D721Med (cell line): Measurements from ENCODE around the gene MYO1B.

Experiments used
- DNase-seq: peaks from one replicate; pipeline ENCODE4 v3.0.0; 2011; ENCODE audit warnings: low spot score; ENCODE audit not compliant: insufficient read length
- FAIRE-seq: peaks from 2 replicates; lab custom pipeline; 2011; peaks lifted over from hg19 to GRCh38; lab: Jason Lieb, UNC
- TF ChIP-seq, protein P1 (sequence below): IDR thresholded peaks from 2 replicates; pipeline ENCODE4 v1.5.1; 2012; ENCODE audit warnings: mild to moderate bottlenecking, control low read depth; ENCODE audit not compliant: insufficient read depth; ENCODE audit errors: missing control alignments

The MYO1B gene

DNA sequence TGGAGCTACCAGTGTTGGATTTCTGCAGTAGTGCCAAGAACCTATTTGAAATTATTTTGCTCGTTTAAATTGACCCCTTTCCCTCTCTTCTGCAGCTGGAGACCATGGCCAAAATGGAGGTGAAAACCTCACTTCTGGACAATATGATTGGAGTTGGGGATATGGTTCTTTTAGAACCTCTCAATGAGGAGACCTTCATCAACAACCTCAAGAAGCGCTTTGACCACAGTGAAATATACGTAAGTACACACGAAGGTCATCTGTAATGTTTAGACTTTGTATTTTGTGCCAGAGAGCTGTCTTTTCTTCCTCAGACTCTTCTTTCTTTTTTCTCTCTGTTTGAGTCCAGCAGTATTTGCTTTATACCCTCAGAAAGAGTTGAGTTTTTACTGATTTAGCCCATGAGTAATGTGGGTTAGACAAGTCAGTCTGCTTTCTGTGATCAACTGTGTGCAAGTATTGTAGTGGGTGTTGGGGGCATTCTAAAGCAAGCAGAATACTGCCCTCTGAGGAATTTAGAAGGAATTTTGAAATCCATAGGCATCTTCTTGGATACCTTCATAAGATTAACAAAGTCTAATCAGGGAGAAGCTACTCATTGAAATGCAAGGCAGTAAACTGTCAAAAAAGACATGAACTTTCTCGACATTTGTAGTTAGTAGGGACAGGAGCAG lies 31.7 kb downstream of the MYO1B start:
- TF ChIP-seq, protein P1, sequence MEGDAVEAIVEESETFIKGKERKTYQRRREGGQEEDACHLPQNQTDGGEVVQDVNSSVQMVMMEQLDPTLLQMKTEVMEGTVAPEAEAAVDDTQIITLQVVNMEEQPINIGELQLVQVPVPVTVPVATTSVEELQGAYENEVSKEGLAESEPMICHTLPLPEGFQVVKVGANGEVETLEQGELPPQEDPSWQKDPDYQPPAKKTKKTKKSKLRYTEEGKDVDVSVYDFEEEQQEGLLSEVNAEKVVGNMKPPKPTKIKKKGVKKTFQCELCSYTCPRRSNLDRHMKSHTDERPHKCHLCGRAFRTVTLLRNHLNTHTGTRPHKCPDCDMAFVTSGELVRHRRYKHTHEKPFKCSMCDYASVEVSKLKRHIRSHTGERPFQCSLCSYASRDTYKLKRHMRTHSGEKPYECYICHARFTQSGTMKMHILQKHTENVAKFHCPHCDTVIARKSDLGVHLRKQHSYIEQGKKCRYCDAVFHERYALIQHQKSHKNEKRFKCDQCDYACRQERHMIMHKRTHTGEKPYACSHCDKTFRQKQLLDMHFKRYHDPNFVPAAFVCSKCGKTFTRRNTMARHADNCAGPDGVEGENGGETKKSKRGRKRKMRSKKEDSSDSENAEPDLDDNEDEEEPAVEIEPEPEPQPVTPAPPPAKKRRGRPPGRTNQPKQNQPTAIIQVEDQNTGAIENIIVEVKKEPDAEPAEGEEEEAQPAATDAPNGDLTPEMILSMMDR, result no peak
- no peak for FAIRE-seq
- no peak for DNase-seq

DNA sequence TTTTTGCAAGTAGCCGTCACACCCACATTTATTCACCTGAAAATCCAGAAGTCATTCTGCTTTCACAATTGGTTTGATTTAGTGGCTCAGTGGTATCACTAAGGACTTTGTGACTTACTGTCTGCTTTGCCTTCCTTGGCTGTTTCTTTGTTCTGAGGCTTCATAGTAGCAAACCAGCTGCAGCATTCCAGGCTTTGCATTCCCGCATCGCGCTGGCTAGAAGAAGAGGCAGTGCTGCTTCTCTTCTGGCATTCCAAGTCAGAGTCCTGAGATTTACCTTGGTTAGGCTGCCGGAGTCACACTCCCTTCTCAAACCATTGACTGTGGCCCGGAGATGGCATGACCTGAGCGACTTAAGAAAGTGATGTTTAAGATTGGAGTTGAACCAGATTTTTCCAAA lies 35.1 kb downstream of the MYO1B start:
- DNase-seq (no peak), FAIRE-seq (no peak)
- TF ChIP-seq, protein P1, result no peak

DNA sequence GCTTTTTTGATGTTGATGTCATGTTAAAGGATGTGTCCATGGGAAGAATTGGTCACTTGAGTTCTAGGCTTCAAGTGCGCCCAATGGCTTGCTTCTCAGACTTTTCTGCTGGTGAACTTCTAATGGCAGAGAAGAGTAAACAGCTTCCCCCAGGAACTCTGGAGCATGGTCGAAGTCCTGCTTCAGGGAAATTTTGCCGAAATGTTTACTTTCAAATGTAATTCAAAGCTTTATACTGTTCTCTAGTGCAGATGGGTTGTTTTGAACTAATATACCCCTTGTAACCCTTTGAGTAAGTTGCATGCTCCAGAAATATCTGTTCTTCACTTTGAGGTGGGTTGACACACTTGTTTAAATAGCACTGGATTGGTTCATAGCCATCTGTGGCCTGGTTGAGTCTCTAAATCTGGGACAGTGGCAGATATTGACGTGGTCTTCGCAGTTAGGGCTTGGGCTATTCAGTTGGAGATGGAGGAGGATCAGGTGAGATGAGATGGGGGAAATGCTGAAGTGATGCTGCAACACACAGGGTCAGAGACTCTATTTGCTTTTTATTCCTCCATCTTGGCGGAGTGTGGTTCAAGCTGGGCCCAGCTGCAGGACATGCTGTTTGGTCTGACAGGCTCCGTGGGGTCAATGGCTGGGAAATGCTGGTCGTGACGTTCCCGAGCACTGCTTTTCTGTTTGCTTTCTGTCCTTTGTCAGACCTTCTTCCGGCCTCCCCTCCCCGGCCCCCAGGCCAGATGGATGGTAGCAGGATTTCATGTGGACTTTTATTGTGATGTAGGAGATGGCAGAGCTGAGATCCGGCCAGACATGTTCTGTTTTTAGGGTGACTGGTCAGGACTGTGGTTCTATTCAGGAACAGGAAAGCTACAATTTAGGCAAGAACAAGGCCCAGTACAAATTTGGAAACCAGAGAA lies 35.9 kb downstream of the MYO1B start:
- no peak for FAIRE-seq
- TF ChIP-seq, protein P1, result no peak
- no peak for DNase-seq

GRCh38 chr2:191285252-191285651 lies 40.0 kb downstream of the MYO1B start:
- FAIRE-seq (no peak), DNase-seq (no peak)
- TF ChIP-seq, protein P1, result no peak

GRCh38 chr2:191287820-191288219 lies 42.6 kb downstream of the MYO1B start:
- DNase-seq, result no peak
- TF ChIP-seq, protein P1, result no peak

DNA sequence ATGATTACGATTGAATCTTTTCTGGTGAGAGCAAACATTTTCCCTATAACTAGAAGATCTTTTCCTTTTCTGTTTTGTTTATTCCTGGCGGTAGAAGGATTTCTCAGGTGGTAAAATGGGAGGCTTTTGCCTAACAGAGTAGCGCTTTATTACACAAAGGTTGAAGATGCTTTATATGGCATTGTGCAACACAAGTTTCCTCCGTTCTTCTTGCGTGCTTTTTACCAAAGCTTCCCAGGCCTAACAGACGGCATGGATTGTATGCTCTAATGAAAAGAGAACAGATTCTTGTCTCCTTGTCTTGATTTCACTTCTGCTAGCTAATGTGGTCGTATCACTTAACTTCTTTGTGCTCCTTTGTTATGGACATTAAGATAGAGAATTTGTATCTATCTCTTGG lies 43.8 kb downstream of the MYO1B start:
- no peak for FAIRE-seq
- TF ChIP-seq, protein P1, result no peak
- DNase-seq, result no peak

More at GRCh38 chr2:191287820-191288219, 42.6 kb downstream of the MYO1B start:
- no peak for FAIRE-seq

DNA sequence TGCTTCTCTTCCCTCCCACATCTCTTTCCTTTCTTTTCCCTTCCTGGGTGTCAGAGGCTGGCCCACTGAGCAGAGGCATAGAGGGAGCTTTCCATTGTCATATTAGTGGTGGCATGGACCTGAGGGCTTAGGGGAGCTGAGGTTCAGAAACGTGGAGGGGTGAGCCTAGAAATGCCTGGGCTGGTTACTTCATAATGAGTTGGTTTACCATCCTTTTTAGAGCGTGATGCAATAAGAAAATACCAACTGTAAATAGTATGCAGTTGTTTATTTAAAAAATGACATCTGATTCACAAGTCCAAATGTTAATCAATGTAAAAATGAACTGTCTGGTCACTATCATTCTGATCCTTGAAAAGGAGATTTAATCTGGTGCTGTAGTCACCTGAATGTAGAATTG lies 46.3 kb downstream of the MYO1B start:
- DNase-seq (no peak), FAIRE-seq (no peak)
- TF ChIP-seq, protein P1, result no peak
